Fibroblast of skin of right biceps (primary cell): ENCODE measurements around the gene ZNF337.

Experiments used
- DNase-seq: peaks from one replicate; pipeline ENCODE4 v3.0.0-alpha.2; 2013

ZNF337 gene

DNA sequence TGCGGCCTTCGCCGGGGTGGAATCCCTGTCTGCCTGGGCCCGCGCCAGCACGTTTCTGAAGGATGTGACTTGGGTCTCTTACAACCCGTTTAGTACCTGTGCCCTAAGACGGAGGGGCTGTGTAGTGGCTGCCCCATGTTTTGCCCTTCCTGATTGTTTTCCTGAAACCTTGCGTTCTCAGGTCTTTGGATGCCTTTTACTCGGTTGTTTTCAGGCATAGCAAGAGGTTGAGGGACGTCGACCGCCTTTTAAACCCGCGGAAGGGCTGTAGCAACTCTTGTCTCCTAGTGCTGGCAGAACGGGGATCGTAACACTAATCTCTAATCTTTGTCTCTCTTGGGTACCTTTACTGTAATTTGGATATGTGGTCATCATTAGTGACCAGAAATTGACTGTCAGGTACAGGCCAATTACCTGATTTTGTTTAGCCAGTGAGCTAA lies 72.1 kb downstream of the ZNF337 start:
- peak; percentile 52 for DNase-seq
